Central memory CD8-positive, alpha-beta T cell (primary cell): ENCODE measurements around the gene TRMT2A.

Source experiments
- ATAC-seq: fragments of 150-1000 bp; cut with Tn5 transposase; replicated peaks from 2 replicates; pipeline ENCODE4 v1.10.0; 2022; ENCODE audit warnings: mild to moderate bottlenecking, moderate FRiP score, moderate number of reproducible peaks; ENCODE audit not compliant: poor library complexity, severe bottlenecking; ENCODE audit errors: extremely low read depth
- DNase-seq, 2 donors: peaks; one replicate each; pipeline ENCODE4 v3.0.0; 2021; ENCODE audit warnings: low spot score in 2 of 2
- H3K27ac Mint-ChIP-seq: one replicate; pipeline ENCODE4 v1.8.0; 2022; ENCODE audit warnings: low read depth, mild to moderate bottlenecking, moderate library complexity, mixed read lengths
- H3K27me3 Mint-ChIP-seq: one replicate; pipeline ENCODE4 v1.8.0; 2022; ENCODE audit warnings: mixed read lengths
- H3K36me3 Mint-ChIP-seq: one replicate; pipeline ENCODE4 v1.8.0; 2022; ENCODE audit warnings: mild to moderate bottlenecking, moderate library complexity, mixed read lengths; ENCODE audit not compliant: insufficient read depth
- H3K4me1 Mint-ChIP-seq: one replicate; pipeline ENCODE4 v1.8.0; 2022; ENCODE audit warnings: mixed read lengths
- H3K4me3 Mint-ChIP-seq: one replicate; pipeline ENCODE4 v1.8.0; 2022; ENCODE audit warnings: mild to moderate bottlenecking, moderate library complexity, mixed read lengths
- H3K9me3 Mint-ChIP-seq: one replicate; pipeline ENCODE4 v1.8.0; 2022; ENCODE audit warnings: mixed read lengths

Gene TRMT2A

GRCh38 chr22:20137113-20137512, 20.1 kb upstream of the TRMT2A start:
- Mint-ChIP-seq H3K9me3 (no peaks in the 10 kb centered on the region), H3K4me3 (no peak overlapping the region), H3K4me1 (peaks cover 36% of the 10 kb centered on the region), H3K27me3 (no peaks in the 10 kb centered on the region), H3K36me3 (peaks cover 3% of the 10 kb centered on the region), H3K27ac (no peak overlapping the region)
- DNase-seq (no peak), ATAC-seq (no peak)

GRCh38 chr22:20136603-20136873, 19.5 kb upstream of the TRMT2A start:
- Mint-ChIP-seq H3K9me3 (no peaks in the 10 kb centered on the region), H3K27me3 (no peaks in the 10 kb centered on the region), H3K36me3 (peaks cover 3% of the 10 kb centered on the region), H3K27ac (no peak overlapping the region), H3K4me1 (peaks cover 36% of the 10 kb centered on the region), H3K4me3 (no peak overlapping the region)
- DNase-seq: no peak
- no peak for ATAC-seq

GRCh38 chr22:20135806-20136602, 19.0 kb upstream of the TRMT2A start:
- Mint-ChIP-seq H3K9me3 (no peaks in the 10 kb centered on the region), H3K4me3 (no peak overlapping the region), H3K36me3 (peaks cover 3% of the 10 kb centered on the region), H3K27ac (no peak overlapping the region), H3K4me1 (peaks cover 36% of the 10 kb centered on the region), H3K27me3 (no peaks in the 10 kb centered on the region)
- ATAC-seq (no peak), DNase-seq (no peak)

GRCh38 chr22:20135265-20135664, 18.2 kb upstream of the TRMT2A start:
- Mint-ChIP-seq H3K9me3 (no peaks in the 10 kb centered on the region), H3K27me3 (no peaks in the 10 kb centered on the region), H3K4me3 (no peak overlapping the region), H3K36me3 (peaks cover 3% of the 10 kb centered on the region), H3K4me1 (peaks cover 36% of the 10 kb centered on the region), H3K27ac (no peak overlapping the region)
- DNase-seq (no peak), ATAC-seq (no peak)

DNA sequence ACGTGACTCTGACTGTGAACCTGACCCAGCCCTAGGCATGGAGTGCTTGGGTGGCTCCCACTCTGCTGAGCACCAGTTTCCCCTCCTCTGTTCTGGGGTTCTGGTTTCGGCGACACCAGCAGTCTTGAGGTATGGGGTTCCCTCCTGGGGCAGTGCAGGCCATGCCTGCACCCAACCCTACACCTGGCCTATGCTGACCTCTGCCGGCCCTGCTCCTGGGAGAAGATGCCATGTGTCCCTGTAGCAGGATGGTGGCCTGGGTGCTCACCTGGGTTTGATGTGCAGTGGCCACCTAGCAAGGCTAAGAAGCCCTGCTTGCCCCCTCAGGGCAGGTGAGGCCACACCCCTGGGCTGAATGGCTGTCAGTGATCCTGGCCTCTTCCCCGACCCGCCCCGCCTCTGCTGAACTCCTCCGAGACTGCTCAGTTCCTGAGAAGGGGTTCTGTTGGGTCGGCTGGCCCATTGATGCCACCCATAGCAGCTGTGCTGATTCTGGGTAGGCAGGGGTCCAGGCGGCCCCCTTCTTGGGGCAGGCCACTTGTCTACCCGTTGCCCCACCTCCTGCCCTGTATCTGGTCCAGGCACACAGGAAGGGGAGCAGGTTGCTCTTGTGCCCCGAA, 17.0 kb upstream of the TRMT2A start:
- H3K9me3 Mint-ChIP-seq: no peaks in the 10 kb centered on the region
- H3K27me3 Mint-ChIP-seq: no peaks in the 10 kb centered on the region
- peaks cover 42% of the 10 kb centered on the region for H3K4me1 Mint-ChIP-seq
- peak overlapping the region; percentile 68 for H3K4me3 Mint-ChIP-seq
- H3K36me3 Mint-ChIP-seq: peaks cover 3% of the 10 kb centered on the region
- DNase-seq (no peak), ATAC-seq (no peak)
- no peak overlapping the region for H3K27ac Mint-ChIP-seq

DNA sequence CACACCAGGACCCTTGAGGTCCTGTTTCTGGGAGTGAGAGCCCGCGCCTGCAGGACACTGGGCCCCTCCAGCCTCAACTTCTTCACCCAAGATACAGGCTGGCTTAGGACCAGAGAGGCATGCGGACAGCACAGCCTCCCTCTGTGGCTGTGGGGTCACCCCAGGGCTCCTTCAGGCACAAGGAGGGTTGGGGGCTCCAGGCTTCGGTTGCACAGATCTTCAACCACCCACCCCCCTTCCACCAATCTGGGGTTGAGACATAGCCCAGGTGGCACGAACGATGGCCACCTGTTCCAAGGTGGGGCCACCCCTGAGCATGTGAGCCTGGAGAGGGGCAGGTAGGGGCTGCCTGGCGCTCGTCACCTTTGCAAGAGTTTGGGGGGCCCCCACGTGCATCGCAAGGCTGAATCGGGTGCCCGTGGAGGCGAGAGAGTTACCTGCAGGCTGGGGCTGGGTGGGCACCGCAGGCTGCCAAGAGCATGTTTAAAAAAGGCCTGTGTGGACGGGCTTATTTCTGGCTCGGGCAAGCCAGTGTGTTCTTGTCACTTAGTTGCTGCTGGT, 15.7 kb upstream of the TRMT2A start:
- H3K4me3 Mint-ChIP-seq: peak overlapping the region; percentile 68
- DNase-seq (no peak), ATAC-seq (no peak)
- H3K27ac Mint-ChIP-seq: no peak overlapping the region
- H3K9me3 Mint-ChIP-seq: no peaks in the 10 kb centered on the region
- no peaks in the 10 kb centered on the region for H3K27me3 Mint-ChIP-seq
- H3K36me3 Mint-ChIP-seq: peaks cover 4% of the 10 kb centered on the region
- peaks cover 38% of the 10 kb centered on the region for H3K4me1 Mint-ChIP-seq

DNA sequence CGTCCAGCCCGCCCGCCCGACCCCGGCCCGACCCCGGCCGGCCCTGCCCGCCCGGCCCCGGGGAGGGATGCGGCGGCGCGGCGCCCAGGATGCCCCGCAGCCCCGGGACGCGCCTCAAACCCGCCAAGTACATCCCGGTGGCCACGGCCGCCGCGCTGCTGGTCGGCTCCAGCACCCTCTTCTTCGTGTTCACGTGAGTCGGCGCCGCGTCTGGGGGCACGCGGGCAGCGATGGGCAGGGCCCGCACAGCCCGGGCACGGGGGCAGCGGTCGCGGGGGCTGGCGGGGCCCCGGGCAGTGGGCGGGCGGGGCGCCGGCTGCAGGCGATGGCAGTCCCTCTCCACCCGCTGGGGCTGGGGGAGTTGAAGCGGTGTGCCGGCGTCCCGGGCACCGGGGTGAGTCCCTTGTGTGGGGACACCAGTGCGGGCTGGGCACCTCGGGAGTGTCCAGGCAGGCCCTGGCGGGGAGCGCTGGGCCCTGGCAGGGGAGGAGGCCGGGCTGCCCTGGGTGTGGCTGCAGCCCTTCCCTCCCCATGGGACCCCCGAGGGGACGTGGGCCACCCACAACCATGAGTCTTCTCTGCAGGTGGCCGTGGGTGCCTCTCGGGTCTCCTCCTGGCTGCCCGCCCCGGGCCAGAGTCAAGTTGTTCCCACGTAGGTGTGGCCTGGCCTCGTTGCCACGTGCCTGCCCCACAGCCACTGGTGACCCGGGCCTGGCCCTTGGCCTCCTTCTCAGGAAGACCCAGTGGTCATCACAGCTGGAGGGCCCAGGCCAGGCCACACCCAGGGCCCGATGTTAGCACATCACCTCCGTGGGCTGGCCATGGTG, 15.0 kb upstream of the TRMT2A start:
- ATAC-seq (peak; percentile 3), DNase-seq (no peak)
- H3K27me3 Mint-ChIP-seq: no peaks in the 10 kb centered on the region
- H3K9me3 Mint-ChIP-seq: no peaks in the 10 kb centered on the region
- H3K4me1 Mint-ChIP-seq: peaks cover 33% of the 10 kb centered on the region
- peak overlapping the region; percentile 68 for H3K4me3 Mint-ChIP-seq
- H3K36me3 Mint-ChIP-seq: peaks cover 7% of the 10 kb centered on the region
- no peak overlapping the region for H3K27ac Mint-ChIP-seq

- H3K27ac Mint-ChIP-seq: no peak within 1 kb of the TSS
- peaks cover 33% of the 10 kb centered on the region for H3K4me1 Mint-ChIP-seq
These were observed 14.5 kb upstream of the TRMT2A start, which contains the start of gene ZDHHC8 for GRCh38 chr22:20131597-20131858. TSS of gene ZDHHC8 (plus strand) at chr22:20131804. CDS start at chr22:20131948, 144 bp downstream.

DNA sequence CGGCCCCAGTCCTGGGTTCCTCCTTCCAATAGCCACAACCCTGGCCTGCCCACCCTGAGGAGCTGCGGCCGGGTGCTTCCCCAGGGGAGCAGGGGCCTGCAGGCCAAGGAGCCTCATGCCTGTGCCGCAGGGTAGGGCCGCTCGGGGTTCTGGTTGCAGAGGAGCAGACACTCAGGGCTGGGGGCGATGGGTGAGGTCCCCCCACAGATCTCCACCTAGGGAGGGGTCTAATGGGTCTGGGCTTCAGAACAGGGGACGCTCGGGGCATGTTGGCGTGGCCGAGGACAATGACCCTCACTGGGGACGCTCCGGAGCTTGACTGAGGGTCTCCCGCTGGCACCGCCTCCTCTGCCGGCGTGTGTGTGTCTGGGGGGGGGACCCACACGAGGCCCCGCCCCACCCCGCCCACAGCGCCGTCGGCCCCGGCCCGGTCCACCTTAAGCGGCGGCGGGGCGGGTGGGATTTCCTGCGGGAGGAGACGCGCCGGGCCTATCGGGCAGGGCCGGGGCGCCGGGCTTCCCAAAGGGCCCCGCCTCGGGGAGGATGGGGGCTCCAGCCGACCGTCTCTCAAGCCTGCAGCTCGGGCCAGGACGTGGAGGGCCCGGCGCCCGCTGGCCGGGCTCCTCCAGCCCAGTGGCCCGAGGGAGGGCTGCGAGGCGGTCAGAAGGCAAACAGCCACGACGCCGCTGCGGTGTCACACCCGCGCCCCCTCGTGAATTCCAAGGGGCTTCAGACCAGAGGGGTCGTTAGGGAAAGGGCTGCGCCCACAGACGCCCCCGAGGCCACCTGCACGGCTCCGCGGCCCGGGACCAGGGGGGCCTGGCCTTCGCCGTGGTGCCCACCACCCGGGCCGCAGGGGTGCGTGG, 13.9 kb upstream of the TRMT2A start:
- Mint-ChIP-seq H3K36me3 (peaks cover 14% of the 10 kb centered on the region), H3K27me3 (no peaks in the 10 kb centered on the region), H3K4me1 (peaks cover 28% of the 10 kb centered on the region), H3K9me3 (no peaks in the 10 kb centered on the region), H3K27ac (no peak overlapping the region), H3K4me3 (peak overlapping the region; percentile 67)
- DNase-seq (peak; percentile 43 to 49), ATAC-seq (peak; percentile 78)

More at GRCh38 chr22:20131597-20131858, 14.5 kb upstream of the TRMT2A start, which contains the start of gene ZDHHC8:
- DNase-seq (no peak), ATAC-seq (peak; percentile 80)
- Mint-ChIP-seq H3K27me3 (no peaks in the 10 kb centered on the region), H3K36me3 (peaks cover 11% of the 10 kb centered on the region), H3K9me3 (no peaks in the 10 kb centered on the region), H3K4me3 (peak within 1 kb of the TSS; percentile 68)

- peak overlapping the region; percentile 67 for H3K4me3 Mint-ChIP-seq
- ATAC-seq (no peak), DNase-seq (no peak)
- H3K4me1 Mint-ChIP-seq: peaks cover 28% of the 10 kb centered on the region
- no peak overlapping the region for H3K27ac Mint-ChIP-seq
- H3K9me3 Mint-ChIP-seq: no peaks in the 10 kb centered on the region
- peaks cover 15% of the 10 kb centered on the region for H3K36me3 Mint-ChIP-seq
- no peaks in the 10 kb centered on the region for H3K27me3 Mint-ChIP-seq
These were observed 13.3 kb upstream of the TRMT2A start for GRCh38 chr22:20130319-20130718.

DNA sequence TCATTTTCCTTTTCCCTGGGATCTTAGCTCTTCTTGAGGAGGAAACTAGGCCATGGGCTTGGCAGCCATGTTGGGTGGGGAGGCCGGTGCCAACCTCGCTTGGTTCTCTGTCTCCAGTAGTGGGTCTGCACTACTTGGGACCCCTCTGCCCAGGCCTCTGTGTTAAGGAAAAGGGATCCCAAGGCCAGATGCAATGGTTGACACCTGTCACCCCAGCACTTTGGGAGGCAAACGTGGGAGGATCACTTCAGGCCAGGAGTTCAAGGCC, 12.7 kb upstream of the TRMT2A start:
- H3K4me3 Mint-ChIP-seq: peak overlapping the region; percentile 16
- no peaks in the 10 kb centered on the region for H3K27me3 Mint-ChIP-seq
- H3K27ac Mint-ChIP-seq: no peak overlapping the region
- DNase-seq (no peak), ATAC-seq (no peak)
- H3K4me1 Mint-ChIP-seq: peaks cover 28% of the 10 kb centered on the region
- H3K36me3 Mint-ChIP-seq: peaks cover 15% of the 10 kb centered on the region
- no peaks in the 10 kb centered on the region for H3K9me3 Mint-ChIP-seq
